Tibial nerve (tissue), 3 donors: Measurements from ENCODE around the gene PPP2R2D.

Source experiments
- POLR2A ChIP-seq, 2 donors: fragments of 450-650 bp; IDR thresholded peaks; one replicate each; pipeline ENCODE4 v1.6.1; 2017; ENCODE audit warnings: antibody characterized with exemption in 2 of 2, mild to moderate bottlenecking in 2 of 2, moderate library complexity in 2 of 2
- TF ChIP-seq, protein P1 (sequence below), 5 experiments: fragments of 200-600 bp in 3 of 5; fragments of 450-650 bp in 2 of 5; sonication (generic) in 3 of 5; IDR thresholded peaks; one replicate each; pipeline ENCODE4 v1.5.1; 2016 to 2019; ENCODE audit warnings: antibody characterized with exemption in 5 of 5, mild to moderate bottlenecking in 3 of 5, moderate library complexity in 2 of 5

DNA sequence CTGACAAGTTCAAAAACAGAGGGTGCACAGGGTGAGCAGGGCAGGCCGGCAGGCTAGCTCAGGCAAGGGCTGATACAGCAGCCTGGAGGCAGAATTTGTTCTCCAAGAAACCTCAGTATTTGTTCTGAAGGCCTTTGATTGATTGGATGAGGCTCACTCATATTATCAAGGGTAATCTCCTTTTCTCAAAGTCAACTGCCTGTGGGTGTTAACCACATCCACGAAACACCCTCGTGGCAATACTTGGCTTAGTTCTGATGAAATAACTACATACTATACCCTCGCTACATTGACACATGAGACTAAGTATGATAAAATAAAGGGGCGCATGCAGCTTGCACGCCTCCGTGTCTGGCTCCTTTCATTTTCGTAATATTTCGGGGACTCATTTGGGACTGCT is 4.4 kb upstream of the PPP2R2D start:
- TF ChIP-seq, protein P1, sequence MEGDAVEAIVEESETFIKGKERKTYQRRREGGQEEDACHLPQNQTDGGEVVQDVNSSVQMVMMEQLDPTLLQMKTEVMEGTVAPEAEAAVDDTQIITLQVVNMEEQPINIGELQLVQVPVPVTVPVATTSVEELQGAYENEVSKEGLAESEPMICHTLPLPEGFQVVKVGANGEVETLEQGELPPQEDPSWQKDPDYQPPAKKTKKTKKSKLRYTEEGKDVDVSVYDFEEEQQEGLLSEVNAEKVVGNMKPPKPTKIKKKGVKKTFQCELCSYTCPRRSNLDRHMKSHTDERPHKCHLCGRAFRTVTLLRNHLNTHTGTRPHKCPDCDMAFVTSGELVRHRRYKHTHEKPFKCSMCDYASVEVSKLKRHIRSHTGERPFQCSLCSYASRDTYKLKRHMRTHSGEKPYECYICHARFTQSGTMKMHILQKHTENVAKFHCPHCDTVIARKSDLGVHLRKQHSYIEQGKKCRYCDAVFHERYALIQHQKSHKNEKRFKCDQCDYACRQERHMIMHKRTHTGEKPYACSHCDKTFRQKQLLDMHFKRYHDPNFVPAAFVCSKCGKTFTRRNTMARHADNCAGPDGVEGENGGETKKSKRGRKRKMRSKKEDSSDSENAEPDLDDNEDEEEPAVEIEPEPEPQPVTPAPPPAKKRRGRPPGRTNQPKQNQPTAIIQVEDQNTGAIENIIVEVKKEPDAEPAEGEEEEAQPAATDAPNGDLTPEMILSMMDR (IDR thresholded peaks at IDR 0.05): no peak
- no peak for TF ChIP-seq POLR2A (IDR thresholded peaks at IDR 0.05)
